CD14-positive monocyte (primary cell): ENCODE measurements around the gene GALNT17. TPM values are rescaled to one million over a fixed set of nuclear protein-coding genes. Genes with fewer than 3 reads are reported as not detected.

ENCODE experiments used
- DNase-seq, 3 donors: peaks; one replicate each; pipeline ENCODE4 v3.0.0-alpha.2; 2011 to 2022
- H2AFZ ChIP-seq: 2 replicates; pipeline ENCODE4 v1.6.0; 2012; ENCODE audit warnings: mild to moderate bottlenecking, low read depth, low read length, inconsistent platforms; ENCODE audit not compliant: insufficient read depth, poor library complexity, severe bottlenecking
- H3K27ac ChIP-seq, 2 donors: 1 replicate in 1 of 2; 2 replicates in 1 of 2; pipeline ENCODE4 v1.5.1; 2012 to 2013; ENCODE audit warnings: low read length in 2 of 2, control low read depth in 1 of 2, inconsistent platforms in 1 of 2, low read depth in 1 of 2, mild to moderate bottlenecking in 1 of 2
- H3K27me3 ChIP-seq, 2 donors: one replicate each; pipeline versions ENCODE4 v1.6.0 to v1.6.1; 2011 to 2013; ENCODE audit warnings: low read length in 2 of 2; ENCODE audit not compliant: control insufficient read depth in 2 of 2, insufficient read depth in 2 of 2
- H3K36me3 ChIP-seq, 2 donors: replicated peaks in 1 of 2; 1 replicate in 1 of 2; 2 replicates in 1 of 2; pipeline versions ENCODE4 v1.5.1 to v1.6.1; 2012 to 2013; ENCODE audit warnings: low read length in 2 of 2, control low read depth in 1 of 2, inconsistent platforms in 1 of 2, mild to moderate bottlenecking in 1 of 2; ENCODE audit not compliant: insufficient read depth in 2 of 2, control insufficient read depth in 1 of 2
- H3K4me1 ChIP-seq, 2 donors: 1 replicate in 1 of 2; 2 replicates in 1 of 2; pipeline versions ENCODE4 v1.5.1 to v1.6.1; 2012 to 2013; ENCODE audit warnings: low read length in 2 of 2, control low read depth in 1 of 2, inconsistent platforms in 1 of 2, mild to moderate bottlenecking in 1 of 2, moderate library complexity in 1 of 2; ENCODE audit not compliant: insufficient read depth in 2 of 2, control insufficient read depth in 1 of 2
- H3K4me2 ChIP-seq: replicated peaks from 2 replicates; pipeline ENCODE3; 2012; ENCODE audit warnings: low read length, moderate library complexity, mild to moderate bottlenecking; ENCODE audit not compliant: poor library complexity, severe bottlenecking; ENCODE audit errors: extremely low read depth
- H3K4me3 ChIP-seq, 3 experiments: fragments of 200-600 bp in 1 of 3; sonication (generic) in 1 of 3; replicated peaks in 1 of 3; 1 replicate in 2 of 3; 2 replicates in 1 of 3; pipeline ENCODE4 v1.5.1; 2011 to 2013; ENCODE audit warnings: low read length in 3 of 3, mild to moderate bottlenecking in 3 of 3, control low read depth in 2 of 3, low read depth in 2 of 3, inconsistent platforms in 1 of 3, moderate library complexity in 1 of 3
- H3K79me2 ChIP-seq: 2 replicates; pipeline ENCODE4 v1.6.0; 2012; ENCODE audit warnings: mild to moderate bottlenecking, control low read depth, inconsistent platforms, low read length, moderate library complexity; ENCODE audit not compliant: insufficient read depth
- H3K9ac ChIP-seq: 2 replicates; pipeline ENCODE4 v1.6.0; 2017; ENCODE audit warnings: low read length, mild to moderate bottlenecking; ENCODE audit not compliant: insufficient read depth, poor library complexity, severe bottlenecking
- H3K9me3 ChIP-seq, 2 donors: replicated peaks in 1 of 2; 1 replicate in 1 of 2; 2 replicates in 1 of 2; pipeline versions ENCODE4 v1.5.1 to v1.6.1; 2012 to 2013; ENCODE audit warnings: low read length in 2 of 2, control low read depth in 1 of 2; ENCODE audit not compliant: control insufficient read depth in 1 of 2, insufficient read depth in 1 of 2
- H4K20me1 ChIP-seq: 2 replicates; pipeline ENCODE4 v1.6.0; 2012; ENCODE audit warnings: mild to moderate bottlenecking, low read length, control low read depth, moderate library complexity; ENCODE audit not compliant: insufficient read depth
- H3K27ac Mint-ChIP-seq, 7 donors: one replicate each; pipeline ENCODE4 v1.8.0; 2020; ENCODE audit warnings: mild to moderate bottlenecking in 7 of 7, mixed read lengths in 7 of 7, moderate library complexity in 6 of 7, inconsistent platforms in 2 of 7
- H3K27me3 Mint-ChIP-seq, 3 donors: one replicate each; pipeline ENCODE4 v1.8.0; 2021 to 2022; ENCODE audit warnings: low read depth in 3 of 3, mild to moderate bottlenecking in 3 of 3, mixed read lengths in 3 of 3, moderate library complexity in 3 of 3, inconsistent platforms in 1 of 3
- H3K36me3 Mint-ChIP-seq, 2 donors: one replicate each; pipeline ENCODE4 v1.8.0; 2020; ENCODE audit warnings: mixed read lengths in 2 of 2, inconsistent platforms in 1 of 2, mild to moderate bottlenecking in 1 of 2
- H3K4me1 Mint-ChIP-seq: one replicate; pipeline ENCODE4 v1.8.0; 2020; ENCODE audit warnings: mild to moderate bottlenecking, mixed read lengths
- H3K4me3 Mint-ChIP-seq, 2 donors: one replicate each; pipeline ENCODE4 v1.8.0; 2020; ENCODE audit warnings: mild to moderate bottlenecking in 2 of 2, mixed read lengths in 2 of 2, moderate library complexity in 1 of 2
- H3K9me3 Mint-ChIP-seq, 7 donors: one replicate each; pipeline ENCODE4 v1.8.0; 2020 to 2022; ENCODE audit warnings: mixed read lengths in 7 of 7, mild to moderate bottlenecking in 6 of 7, moderate library complexity in 6 of 7, inconsistent platforms in 2 of 7
- WGBS: methylation state at CpG from one replicate; pipeline ENCODE4 v1.1.5; 2013; ENCODE audit warnings: missing lambda C conversion rate; ENCODE audit not compliant: insufficient coverage; 5-methylcytosine and 5-hydroxymethylcytosine counted together
- intact Hi-C, 2 donors: fragments of 100-400 bp; cut with micrococcal nuclease; formaldehyde crosslinking; loops; one replicate each; pipeline versions ENCODE4 v1.15.0 to v1.15.1; 2023
- polyA plus RNA-seq, 3 donors: library from polyadenylated mRNA; depleted of rRNA in 1 of 3; unstranded in 2 of 3; stranded (reverse) in 1 of 3; fragments of 300-500 nt in 2 of 3; fragments of >200 nt in 1 of 3; fragmentation: Illumina TruSeq in 2 of 3; gene quantifications; 1 replicate in 2 of 3; 2 replicates in 1 of 3; pipeline ENCODE4 v1.2.3, GENCODE V29; 2012 to 2021
- TF ChIP-seq, protein P1 (sequence below): fragments of 200-600 bp; IDR thresholded peaks from one replicate; pipeline ENCODE4 v1.8.0; 2022; ENCODE audit warnings: antibody characterized with exemption, mild to moderate bottlenecking

Gene GALNT17
- polyA plus RNA-seq, 3 donors = not detected

DNA sequence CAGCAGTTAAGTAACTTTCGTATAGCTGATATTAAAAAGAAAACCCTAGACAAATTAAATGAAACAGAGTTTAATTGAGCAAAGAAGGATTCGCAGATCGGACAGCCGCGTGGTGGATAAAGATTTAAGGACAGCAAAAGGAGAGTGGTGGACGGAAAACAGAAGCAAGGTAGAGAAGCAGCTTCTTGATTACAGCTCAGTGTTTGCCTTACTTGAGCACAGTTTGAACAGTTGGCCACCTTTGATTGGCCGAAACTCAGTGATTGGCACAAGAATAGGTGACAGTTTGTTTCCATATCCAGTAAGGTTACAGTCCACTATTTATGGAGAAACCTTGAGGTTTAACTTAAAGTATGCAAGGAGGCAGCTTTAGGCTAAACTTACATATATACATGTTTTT is 231.7 kb downstream of the GALNT17 start:
- Histone ChIP-seq H3K4me2 (no peak overlapping the region), H4K20me1 (no peaks in the 10 kb centered on the region), H3K9me3 (peaks cover 33 to 41% of the 10 kb centered on the region in 2 donors), H2AFZ (no peak overlapping the region), H3K4me3 (no peak overlapping the region), H3K27me3 (no peaks in the 10 kb centered on the region), H3K9ac (no peak overlapping the region), H3K27ac (no peak overlapping the region), H3K4me1 (no peaks in the 10 kb centered on the region), H3K36me3 (no peaks in the 10 kb centered on the region), H3K79me2 (no peaks in the 10 kb centered on the region)
- TF ChIP-seq, protein P1, sequence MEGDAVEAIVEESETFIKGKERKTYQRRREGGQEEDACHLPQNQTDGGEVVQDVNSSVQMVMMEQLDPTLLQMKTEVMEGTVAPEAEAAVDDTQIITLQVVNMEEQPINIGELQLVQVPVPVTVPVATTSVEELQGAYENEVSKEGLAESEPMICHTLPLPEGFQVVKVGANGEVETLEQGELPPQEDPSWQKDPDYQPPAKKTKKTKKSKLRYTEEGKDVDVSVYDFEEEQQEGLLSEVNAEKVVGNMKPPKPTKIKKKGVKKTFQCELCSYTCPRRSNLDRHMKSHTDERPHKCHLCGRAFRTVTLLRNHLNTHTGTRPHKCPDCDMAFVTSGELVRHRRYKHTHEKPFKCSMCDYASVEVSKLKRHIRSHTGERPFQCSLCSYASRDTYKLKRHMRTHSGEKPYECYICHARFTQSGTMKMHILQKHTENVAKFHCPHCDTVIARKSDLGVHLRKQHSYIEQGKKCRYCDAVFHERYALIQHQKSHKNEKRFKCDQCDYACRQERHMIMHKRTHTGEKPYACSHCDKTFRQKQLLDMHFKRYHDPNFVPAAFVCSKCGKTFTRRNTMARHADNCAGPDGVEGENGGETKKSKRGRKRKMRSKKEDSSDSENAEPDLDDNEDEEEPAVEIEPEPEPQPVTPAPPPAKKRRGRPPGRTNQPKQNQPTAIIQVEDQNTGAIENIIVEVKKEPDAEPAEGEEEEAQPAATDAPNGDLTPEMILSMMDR = no peak
- no peak for DNase-seq
- peaks cover 7 to 43% (median 25%) of the 10 kb centered on the region in 7 donors for H3K9me3 Mint-ChIP-seq
- H3K4me3 Mint-ChIP-seq = no peak overlapping the region
- no peak overlapping the region for H3K27ac Mint-ChIP-seq
- H3K4me1 Mint-ChIP-seq = no peaks in the 10 kb centered on the region
- 91% methylated on average over 6 of the region's 7 CpGs for WGBS
- intact Hi-C loops = no loop called here
- H3K27me3 Mint-ChIP-seq = peaks cover 0 to 1% (median 0%) of the 10 kb centered on the region in 3 donors
- no peaks in the 10 kb centered on the region for H3K36me3 Mint-ChIP-seq

DNA sequence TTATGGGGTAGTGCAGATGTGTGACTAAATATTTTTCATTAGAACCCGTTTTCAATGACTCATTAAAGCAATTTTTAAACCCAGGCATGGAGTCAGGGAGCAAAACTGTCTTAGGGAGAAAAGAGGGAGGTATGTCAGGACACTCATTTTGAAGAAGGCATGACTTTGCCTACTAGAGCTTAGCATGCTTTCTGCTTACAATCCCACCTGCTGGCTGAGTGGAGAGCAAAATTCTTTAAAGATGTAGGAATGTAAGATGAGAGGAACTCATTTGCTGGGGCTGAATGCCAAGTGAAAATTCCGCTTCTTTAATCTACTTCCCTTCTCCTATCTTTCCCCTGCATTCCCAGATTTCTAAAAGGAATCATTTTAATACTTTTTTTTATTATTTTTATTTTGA is 232.6 kb downstream of the GALNT17 start:
- Histone ChIP-seq H3K79me2 (no peaks in the 10 kb centered on the region), H3K9me3 (peaks cover 27 to 32% of the 10 kb centered on the region in 2 donors), H3K36me3 (no peaks in the 10 kb centered on the region), H3K4me1 (no peaks in the 10 kb centered on the region), H2AFZ (no peak overlapping the region), H3K27me3 (no peaks in the 10 kb centered on the region), H3K4me2 (no peak overlapping the region), H3K9ac (no peak overlapping the region), H3K4me3 (no peak overlapping the region), H3K27ac (no peak overlapping the region), H4K20me1 (no peaks in the 10 kb centered on the region)
- Mint-ChIP-seq H3K27me3 (peaks cover 0 to 1% (median 0%) of the 10 kb centered on the region in 3 donors), H3K27ac (no peak overlapping the region), H3K9me3 (peaks cover 7 to 38% (median 18%) of the 10 kb centered on the region in 7 donors), H3K4me3 (no peak overlapping the region), H3K4me1 (no peaks in the 10 kb centered on the region), H3K36me3 (no peaks in the 10 kb centered on the region)
- TF ChIP-seq, protein P1 = no peak
- no CpG with 5 or more reads among the region's 2 CpGs for WGBS
- DNase-seq = no peak
- intact Hi-C loops = no loop called here
